WTC11 (cell line): Measurements from ENCODE around the gene P2RX4. TPM values are rescaled to one million over a fixed set of nuclear protein-coding genes. Genes with fewer than 3 reads are reported as not detected.
A peak's percentile ranks its signal among the peaks of the same experiment; 100 is the strongest.

ENCODE experiments used
- ATAC-seq: fragments of 200-7000 bp; cut with Tn5 transposase; 2 replicates; pipeline ENCODE4 v1.10.0; 2021; ENCODE audit warnings: mild to moderate bottlenecking, moderate library complexity
- CTCF ChIA-PET: fragments of 300-600 bp; sonication (Branson Sonifier 250); formaldehyde crosslinking; loops from one replicate; lab custom pipeline; 2021; ENCODE audit warnings: antibody characterized with exemption; lab: Charles Lee
- POLR2A ChIA-PET: fragments of 350-600 bp; sonication (Branson Sonifier 250); formaldehyde crosslinking; loops from one replicate; lab custom pipeline; 2021; ENCODE audit warnings: antibody characterized with exemption; lab: Charles Lee
- DNase-seq: peaks from one replicate; pipeline ENCODE4 v3.0.0; 2021; ENCODE audit warnings: low spot score
- H3K27ac Mint-ChIP-seq: 2 replicates; pipeline ENCODE4 v1.8.0; 2021; ENCODE audit warnings: mixed read lengths
- H3K27me3 Mint-ChIP-seq: 2 replicates; pipeline ENCODE4 v1.8.0; 2021; ENCODE audit warnings: low read depth, mild to moderate bottlenecking, moderate library complexity, mixed read lengths
- H3K36me3 Mint-ChIP-seq: 2 replicates; pipeline ENCODE4 v1.8.0; 2021; ENCODE audit warnings: mixed read lengths
- H3K4me1 Mint-ChIP-seq: 2 replicates; pipeline ENCODE4 v1.8.0; 2022; ENCODE audit warnings: mixed read lengths
- H3K4me3 Mint-ChIP-seq: 2 replicates; pipeline ENCODE4 v1.8.0; 2021; ENCODE audit warnings: mild to moderate bottlenecking, moderate library complexity, mixed read lengths
- H3K9me3 Mint-ChIP-seq: 2 replicates; pipeline ENCODE4 v1.8.0; 2021; ENCODE audit warnings: mixed read lengths
- FOXJ3 ChIP-seq: sonication (generic); formaldehyde crosslinking; IDR thresholded peaks from 2 replicates; pipeline ENCODE4 v1.9.0; 2021; ENCODE audit warnings: missing genetic modification reagents, mild to moderate bottlenecking, borderline replicate concordance
- GTF2I ChIP-seq: fragments of 250-450 bp; sonication (Bioruptor Pico); conservative IDR thresholded peaks from 2 replicates; pipeline ENCODE4 v1.4.0; 2021; ENCODE audit warnings: mild to moderate bottlenecking
- JAZF1 ChIP-seq: fragments of 250-450 bp; sonication (Bioruptor Pico); IDR thresholded peaks from 2 replicates; pipeline ENCODE4 v1.9.0; 2021; ENCODE audit warnings: moderate library complexity, mild to moderate bottlenecking, inconsistent platforms
- NFYB ChIP-seq: sonication (generic); formaldehyde crosslinking; conservative IDR thresholded peaks from 2 replicates; pipeline ENCODE4 v1.8.0; 2022; ENCODE audit warnings: low read depth, missing genetic modification reagents
- ZNF317 ChIP-seq: sonication (generic); formaldehyde crosslinking; IDR thresholded peaks from 2 replicates; pipeline ENCODE4 v1.8.1; 2023; ENCODE audit warnings: low read depth, mild to moderate bottlenecking, moderate library complexity, missing genetic modification reagents, borderline replicate concordance
- ZNF396 ChIP-seq: fragments of 250-450 bp; sonication (Bioruptor Pico); IDR thresholded peaks from 2 replicates; pipeline ENCODE4 v1.8.0; 2021; ENCODE audit warnings: mild to moderate bottlenecking, moderate library complexity, borderline replicate concordance
- total RNA-seq: library from RNA; stranded (reverse); gene quantifications from 3 replicates; pipeline ENCODE4 v1.2.3, GENCODE V29; 2021
- TF ChIP-seq, protein P1 (sequence below): sonication (generic); formaldehyde crosslinking; IDR thresholded peaks from 2 replicates; pipeline ENCODE4 v1.8.1; 2023; ENCODE audit warnings: mild to moderate bottlenecking, missing genetic modification reagents
- TF ChIP-seq, protein P2 (sequence below): sonication (generic); formaldehyde crosslinking; IDR thresholded peaks from 2 replicates; pipeline ENCODE4 v1.8.1; 2022; ENCODE audit warnings: low read depth, mild to moderate bottlenecking, moderate library complexity, missing genetic modification reagents, borderline replicate concordance
- TF ChIP-seq, protein P3 (sequence below): sonication (generic); formaldehyde crosslinking; IDR thresholded peaks from 2 replicates; pipeline ENCODE4 v1.8.1; 2022; ENCODE audit warnings: missing genetic modification reagents, borderline replicate concordance
- TF ChIP-seq, protein P4 (sequence below): sonication (generic); formaldehyde crosslinking; IDR thresholded peaks from 2 replicates; pipeline ENCODE4 v1.8.0; 2022; ENCODE audit warnings: mild to moderate bottlenecking, missing genetic modification reagents
- TF ChIP-seq, protein P5 (sequence below): sonication (generic); formaldehyde crosslinking; IDR thresholded peaks from 2 replicates; pipeline ENCODE4 v1.8.1; 2022; ENCODE audit warnings: mild to moderate bottlenecking, moderate library complexity, missing genetic modification reagents
- TF ChIP-seq, protein P6 (sequence below): sonication (generic); formaldehyde crosslinking; IDR thresholded peaks from 2 replicates; pipeline ENCODE4 v1.8.0; 2022; ENCODE audit warnings: missing genetic modification reagents

P2RX4 gene
- total RNA-seq, 1 experiment from 2014 or later: 13.9 TPM

DNA sequence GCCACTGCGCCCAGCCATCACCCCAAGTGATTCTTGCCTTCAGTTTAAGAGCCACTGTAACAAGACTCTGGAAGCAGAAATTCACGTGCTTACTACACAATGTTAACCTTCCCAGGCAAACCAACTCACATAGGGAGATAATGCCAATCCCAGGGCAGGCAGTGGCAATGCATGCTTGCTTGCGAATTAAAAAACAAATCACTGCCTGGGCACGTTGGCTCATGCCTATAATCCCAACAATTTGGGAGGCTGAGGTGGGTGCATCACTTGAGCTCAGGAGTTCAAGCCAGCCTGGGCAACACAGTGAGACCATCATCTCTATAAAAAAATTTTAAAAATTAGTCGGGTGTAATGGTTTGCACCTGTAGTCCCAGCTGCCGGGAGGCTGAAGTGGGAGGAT lies 37.8 kb upstream of the P2RX4 start (continued):
- TF ChIP-seq, protein P1, sequence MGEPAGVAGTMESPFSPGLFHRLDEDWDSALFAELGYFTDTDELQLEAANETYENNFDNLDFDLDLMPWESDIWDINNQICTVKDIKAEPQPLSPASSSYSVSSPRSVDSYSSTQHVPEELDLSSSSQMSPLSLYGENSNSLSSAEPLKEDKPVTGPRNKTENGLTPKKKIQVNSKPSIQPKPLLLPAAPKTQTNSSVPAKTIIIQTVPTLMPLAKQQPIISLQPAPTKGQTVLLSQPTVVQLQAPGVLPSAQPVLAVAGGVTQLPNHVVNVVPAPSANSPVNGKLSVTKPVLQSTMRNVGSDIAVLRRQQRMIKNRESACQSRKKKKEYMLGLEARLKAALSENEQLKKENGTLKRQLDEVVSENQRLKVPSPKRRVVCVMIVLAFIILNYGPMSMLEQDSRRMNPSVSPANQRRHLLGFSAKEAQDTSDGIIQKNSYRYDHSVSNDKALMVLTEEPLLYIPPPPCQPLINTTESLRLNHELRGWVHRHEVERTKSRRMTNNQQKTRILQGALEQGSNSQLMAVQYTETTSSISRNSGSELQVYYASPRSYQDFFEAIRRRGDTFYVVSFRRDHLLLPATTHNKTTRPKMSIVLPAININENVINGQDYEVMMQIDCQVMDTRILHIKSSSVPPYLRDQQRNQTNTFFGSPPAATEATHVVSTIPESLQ (CRISPR knock-in tag): no peak
- TF ChIP-seq NFYB (CRISPR knock-in tag): no peak

DNA sequence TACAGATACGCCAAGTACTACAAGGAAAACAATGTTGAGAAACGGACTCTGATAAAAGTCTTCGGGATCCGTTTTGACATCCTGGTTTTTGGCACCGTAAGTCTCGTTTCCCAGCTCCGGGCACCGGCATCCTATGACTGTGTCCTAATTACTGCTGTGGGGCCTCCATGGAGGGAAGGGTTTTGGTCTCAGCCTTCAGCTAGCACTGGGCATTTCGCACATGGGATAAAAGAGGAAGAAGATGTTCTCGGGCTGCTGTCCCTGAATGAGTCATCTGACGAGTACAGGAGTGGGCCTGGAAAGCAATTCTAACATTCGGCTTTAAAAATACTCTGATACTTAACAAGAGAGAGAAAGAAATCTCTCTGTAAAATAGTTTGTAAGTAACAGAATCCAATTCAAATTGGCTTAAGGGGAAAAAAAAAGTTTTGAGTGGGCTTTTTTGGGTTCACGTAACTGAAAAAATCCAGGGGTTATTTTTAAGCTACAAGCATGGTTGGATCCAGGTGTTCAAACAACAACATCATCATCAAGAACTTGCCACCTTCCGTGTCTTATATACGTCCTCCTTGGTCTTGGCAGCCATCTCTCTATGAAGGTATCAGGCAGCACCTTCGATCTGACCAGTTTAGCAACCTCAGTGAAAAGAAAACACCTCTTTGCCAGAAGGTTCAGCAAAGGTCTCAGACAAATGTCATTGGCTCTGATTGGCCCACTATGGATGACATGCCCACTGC lies 34.4 kb upstream of the P2RX4 start:
- DNase-seq: no peak
- CTCF ChIA-PET: no interaction called here
- peaks cover 4% of the 10 kb centered on the region for H3K4me1 Mint-ChIP-seq
- no peaks in the 10 kb centered on the region for H3K27me3 Mint-ChIP-seq
- TF ChIP-seq GTF2I (CRISPR knock-in tag): no peak
- TF ChIP-seq, protein P2, sequence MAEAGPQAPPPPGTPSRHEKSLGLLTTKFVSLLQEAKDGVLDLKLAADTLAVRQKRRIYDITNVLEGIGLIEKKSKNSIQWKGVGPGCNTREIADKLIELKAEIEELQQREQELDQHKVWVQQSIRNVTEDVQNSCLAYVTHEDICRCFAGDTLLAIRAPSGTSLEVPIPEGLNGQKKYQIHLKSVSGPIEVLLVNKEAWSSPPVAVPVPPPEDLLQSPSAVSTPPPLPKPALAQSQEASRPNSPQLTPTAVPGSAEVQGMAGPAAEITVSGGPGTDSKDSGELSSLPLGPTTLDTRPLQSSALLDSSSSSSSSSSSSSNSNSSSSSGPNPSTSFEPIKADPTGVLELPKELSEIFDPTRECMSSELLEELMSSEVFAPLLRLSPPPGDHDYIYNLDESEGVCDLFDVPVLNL (CRISPR knock-in tag): no peak
- TF ChIP-seq, all 79 proteins: peak for 0
- Mint-ChIP-seq H3K36me3 (no peaks in the 10 kb centered on the region), H3K27ac (no peak overlapping the region), H3K9me3 (no peaks in the 10 kb centered on the region), H3K4me3 (no peak overlapping the region)
- POLR2A ChIA-PET: no interaction called here
- ATAC-seq: no peak

DNA sequence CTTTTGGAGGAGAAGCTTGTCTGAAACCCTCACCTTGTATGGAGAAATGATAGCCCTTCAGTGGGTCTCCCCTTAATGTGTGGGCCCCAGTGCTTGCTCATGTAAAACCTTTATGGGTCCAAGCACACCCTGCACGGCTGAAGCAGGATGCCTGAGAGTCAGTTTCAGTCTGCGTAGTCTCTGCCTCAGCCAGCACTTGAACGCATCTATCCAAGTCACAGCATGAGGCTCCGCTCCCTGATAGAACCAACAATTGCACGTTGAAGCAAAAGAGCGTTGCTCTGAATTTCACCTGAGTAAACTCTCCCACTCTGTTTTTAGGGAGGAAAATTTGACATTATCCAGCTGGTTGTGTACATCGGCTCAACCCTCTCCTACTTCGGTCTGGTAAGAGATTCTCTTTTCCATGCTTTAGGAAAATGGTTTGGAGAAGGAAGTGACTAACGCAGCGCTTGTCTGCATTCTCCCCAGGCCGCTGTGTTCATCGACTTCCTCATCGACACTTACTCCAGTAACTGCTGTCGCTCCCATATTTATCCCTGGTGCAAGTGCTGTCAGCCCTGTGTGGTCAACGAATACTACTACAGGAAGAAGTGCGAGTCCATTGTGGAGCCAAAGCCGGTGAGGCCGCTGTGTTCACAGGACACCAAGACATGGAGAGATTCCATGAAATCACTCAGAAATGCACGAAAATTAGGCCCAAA lies 33.0 kb upstream of the P2RX4 start:
- DNase-seq (no peak), ATAC-seq (peak; percentile 48)
- no peaks in the 10 kb centered on the region for H3K27me3 Mint-ChIP-seq
- no peak overlapping the region for H3K27ac Mint-ChIP-seq
- CTCF ChIA-PET: interaction anchor here (0.6 to 1.0 kb wide), 2 partner anchors 29 to 30 kb away, joined by 3 read pairs; no protein-coding TSS in a partner anchor
- H3K9me3 Mint-ChIP-seq: peaks cover under 1% of the 10 kb centered on the region; the same call in 1 of the 2 replicates
- POLR2A ChIA-PET: no interaction called here
- 0 out of 2 replicates have a peak, but pooled peaks cover under 1% of the 10 kb centered on the region for H3K36me3 Mint-ChIP-seq
- TF ChIP-seq, protein P3, sequence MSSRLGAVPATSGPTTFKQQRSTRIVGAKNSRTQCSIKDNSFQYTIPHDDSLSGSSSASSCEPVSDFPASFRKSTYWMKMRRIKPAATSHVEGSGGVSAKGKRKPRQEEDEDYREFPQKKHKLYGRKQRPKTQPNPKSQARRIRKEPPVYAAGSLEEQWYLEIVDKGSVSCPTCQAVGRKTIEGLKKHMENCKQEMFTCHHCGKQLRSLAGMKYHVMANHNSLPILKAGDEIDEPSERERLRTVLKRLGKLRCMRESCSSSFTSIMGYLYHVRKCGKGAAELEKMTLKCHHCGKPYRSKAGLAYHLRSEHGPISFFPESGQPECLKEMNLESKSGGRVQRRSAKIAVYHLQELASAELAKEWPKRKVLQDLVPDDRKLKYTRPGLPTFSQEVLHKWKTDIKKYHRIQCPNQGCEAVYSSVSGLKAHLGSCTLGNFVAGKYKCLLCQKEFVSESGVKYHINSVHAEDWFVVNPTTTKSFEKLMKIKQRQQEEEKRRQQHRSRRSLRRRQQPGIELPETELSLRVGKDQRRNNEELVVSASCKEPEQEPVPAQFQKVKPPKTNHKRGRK (CRISPR knock-in tag): no peak
- TF ChIP-seq, protein P4, sequence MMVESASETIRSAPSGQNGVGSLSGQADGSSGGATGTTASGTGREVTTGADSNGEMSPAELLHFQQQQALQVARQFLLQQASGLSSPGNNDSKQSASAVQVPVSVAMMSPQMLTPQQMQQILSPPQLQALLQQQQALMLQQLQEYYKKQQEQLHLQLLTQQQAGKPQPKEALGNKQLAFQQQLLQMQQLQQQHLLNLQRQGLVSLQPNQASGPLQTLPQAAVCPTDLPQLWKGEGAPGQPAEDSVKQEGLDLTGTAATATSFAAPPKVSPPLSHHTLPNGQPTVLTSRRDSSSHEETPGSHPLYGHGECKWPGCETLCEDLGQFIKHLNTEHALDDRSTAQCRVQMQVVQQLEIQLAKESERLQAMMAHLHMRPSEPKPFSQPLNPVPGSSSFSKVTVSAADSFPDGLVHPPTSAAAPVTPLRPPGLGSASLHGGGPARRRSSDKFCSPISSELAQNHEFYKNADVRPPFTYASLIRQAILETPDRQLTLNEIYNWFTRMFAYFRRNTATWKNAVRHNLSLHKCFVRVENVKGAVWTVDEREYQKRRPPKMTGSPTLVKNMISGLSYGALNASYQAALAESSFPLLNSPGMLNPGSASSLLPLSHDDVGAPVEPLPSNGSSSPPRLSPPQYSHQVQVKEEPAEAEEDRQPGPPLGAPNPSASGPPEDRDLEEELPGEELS (CRISPR knock-in tag): no peak
- TF ChIP-seq, protein P5, sequence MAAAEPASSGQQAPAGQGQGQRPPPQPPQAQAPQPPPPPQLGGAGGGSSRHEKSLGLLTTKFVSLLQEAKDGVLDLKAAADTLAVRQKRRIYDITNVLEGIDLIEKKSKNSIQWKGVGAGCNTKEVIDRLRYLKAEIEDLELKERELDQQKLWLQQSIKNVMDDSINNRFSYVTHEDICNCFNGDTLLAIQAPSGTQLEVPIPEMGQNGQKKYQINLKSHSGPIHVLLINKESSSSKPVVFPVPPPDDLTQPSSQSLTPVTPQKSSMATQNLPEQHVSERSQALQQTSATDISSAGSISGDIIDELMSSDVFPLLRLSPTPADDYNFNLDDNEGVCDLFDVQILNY (CRISPR knock-in tag): no peak
- TF ChIP-seq ZNF317 (no peak), ZNF396 (no peak), JAZF1 (CRISPR knock-in tag) (no peak), FOXJ3 (CRISPR knock-in tag) (no peak)
- TF ChIP-seq, protein P6, sequence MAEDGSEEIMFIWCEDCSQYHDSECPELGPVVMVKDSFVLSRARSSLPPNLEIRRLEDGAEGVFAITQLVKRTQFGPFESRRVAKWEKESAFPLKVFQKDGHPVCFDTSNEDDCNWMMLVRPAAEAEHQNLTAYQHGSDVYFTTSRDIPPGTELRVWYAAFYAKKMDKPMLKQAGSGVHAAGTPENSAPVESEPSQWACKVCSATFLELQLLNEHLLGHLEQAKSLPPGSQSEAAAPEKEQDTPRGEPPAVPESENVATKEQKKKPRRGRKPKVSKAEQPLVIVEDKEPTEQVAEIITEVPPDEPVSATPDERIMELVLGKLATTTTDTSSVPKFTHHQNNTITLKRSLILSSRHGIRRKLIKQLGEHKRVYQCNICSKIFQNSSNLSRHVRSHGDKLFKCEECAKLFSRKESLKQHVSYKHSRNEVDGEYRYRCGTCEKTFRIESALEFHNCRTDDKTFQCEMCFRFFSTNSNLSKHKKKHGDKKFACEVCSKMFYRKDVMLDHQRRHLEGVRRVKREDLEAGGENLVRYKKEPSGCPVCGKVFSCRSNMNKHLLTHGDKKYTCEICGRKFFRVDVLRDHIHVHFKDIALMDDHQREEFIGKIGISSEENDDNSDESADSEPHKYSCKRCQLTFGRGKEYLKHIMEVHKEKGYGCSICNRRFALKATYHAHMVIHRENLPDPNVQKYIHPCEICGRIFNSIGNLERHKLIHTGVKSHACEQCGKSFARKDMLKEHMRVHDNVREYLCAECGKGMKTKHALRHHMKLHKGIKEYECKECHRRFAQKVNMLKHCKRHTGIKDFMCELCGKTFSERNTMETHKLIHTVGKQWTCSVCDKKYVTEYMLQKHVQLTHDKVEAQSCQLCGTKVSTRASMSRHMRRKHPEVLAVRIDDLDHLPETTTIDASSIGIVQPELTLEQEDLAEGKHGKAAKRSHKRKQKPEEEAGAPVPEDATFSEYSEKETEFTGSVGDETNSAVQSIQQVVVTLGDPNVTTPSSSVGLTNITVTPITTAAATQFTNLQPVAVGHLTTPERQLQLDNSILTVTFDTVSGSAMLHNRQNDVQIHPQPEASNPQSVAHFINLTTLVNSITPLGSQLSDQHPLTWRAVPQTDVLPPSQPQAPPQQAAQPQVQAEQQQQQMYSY (CRISPR knock-in tag): no peak
- peaks cover 4% of the 10 kb centered on the region for H3K4me1 Mint-ChIP-seq
- no peak overlapping the region for H3K4me3 Mint-ChIP-seq
